ENCODE results near the gene TTLL11. TPM values are rescaled to one million over a fixed set of nuclear protein-coding genes. Genes with fewer than 3 reads are reported as not detected.

Gene TTLL11
- total RNA-seq, 1 donor from 2014 or later = 6.9 TPM

DNA sequence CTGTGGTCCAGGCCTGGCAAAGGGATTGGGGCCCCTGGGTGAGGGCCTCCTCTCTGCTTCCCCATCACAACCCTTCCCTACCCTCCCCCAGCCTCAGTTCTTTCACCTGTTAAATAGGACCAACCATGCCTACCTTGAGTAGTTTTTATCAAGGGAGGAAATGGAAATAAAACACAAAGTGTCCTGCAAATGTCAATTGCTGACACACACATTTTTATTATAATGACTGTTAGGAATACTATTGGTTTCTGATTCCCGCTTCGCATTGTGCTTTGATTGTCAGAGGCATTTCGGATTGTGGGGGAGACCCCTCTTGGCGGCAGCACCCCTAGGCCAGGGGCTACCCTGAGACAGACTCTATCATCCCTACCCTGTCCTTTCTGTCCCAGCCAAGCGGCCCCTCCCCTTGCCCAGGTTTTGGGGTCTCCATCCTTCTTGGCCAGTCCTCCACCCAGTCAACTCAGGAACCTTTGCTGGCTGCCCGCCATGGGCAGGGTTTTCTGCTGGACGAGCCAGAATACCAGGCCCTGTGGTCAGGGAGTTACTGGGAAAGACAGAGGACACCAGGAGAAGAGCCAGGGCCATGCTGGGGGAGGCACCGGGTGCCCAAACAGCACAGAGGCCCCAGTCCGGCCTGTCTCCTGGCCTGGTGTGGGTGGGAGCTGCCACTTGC is 18.4 kb upstream of the TTLL11 start:
- Histone ChIP-seq H4K20me1 (ENCODE audit: insufficient read depth, low read length) (no peaks in the 10 kb centered on the region), H3K4me2 (ENCODE audit: low read length) (no peak overlapping the region), H3K79me2 (ENCODE audit: insufficient read depth, low read length) (no peaks in the 10 kb centered on the region), H3K9ac (ENCODE audit: low read length) (no peak overlapping the region), H3K9me3 (ENCODE audit: insufficient read depth, low read depth, low read length) (no peaks in the 10 kb centered on the region), H3K27ac (ENCODE audit: low read depth, low read length) (no peak overlapping the region), H3K27me3 (ENCODE audit: insufficient read depth, low read length) (peaks cover 13% of the 10 kb centered on the region), H3K4me3 (ENCODE audit: insufficient read depth, low read depth, low read length) (no peak overlapping the region), H2AFZ (ENCODE audit: low read depth, low read length) (no peak overlapping the region), H3K36me3 (ENCODE audit: insufficient read depth, low read length) (no peaks in the 10 kb centered on the region), H3K4me1 (ENCODE audit: insufficient read depth, low read length) (no peaks in the 10 kb centered on the region)
- no peaks in the 10 kb centered on the region for H3K9me3 Mint-ChIP-seq (ENCODE audit: unreplicated experiment)
- H3K4me3 Mint-ChIP-seq (ENCODE audit: unreplicated experiment) = no peak overlapping the region
- DNase-seq (ENCODE audit: low read depth) (no peak), FAIRE-seq (no peak)
- no peak overlapping the region for H3K27ac Mint-ChIP-seq (ENCODE audit: unreplicated experiment)
- H3K4me1 Mint-ChIP-seq (ENCODE audit: low read depth, unreplicated experiment) = peaks cover 10% of the 10 kb centered on the region
- H3K36me3 Mint-ChIP-seq (ENCODE audit: low read depth, unreplicated experiment) = no peaks in the 10 kb centered on the region
- H3K27me3 Mint-ChIP-seq (ENCODE audit: low read depth, unreplicated experiment) = peaks cover 46% of the 10 kb centered on the region
- TF ChIP-seq EZH2 (IDR thresholded peaks at IDR 0.05; ENCODE audit: insufficient read depth, low read length) (no peak), CTCF (IDR thresholded peaks at IDR 0.05; ENCODE audit: insufficient read depth, low read depth, low read length) (no peak)

DNA sequence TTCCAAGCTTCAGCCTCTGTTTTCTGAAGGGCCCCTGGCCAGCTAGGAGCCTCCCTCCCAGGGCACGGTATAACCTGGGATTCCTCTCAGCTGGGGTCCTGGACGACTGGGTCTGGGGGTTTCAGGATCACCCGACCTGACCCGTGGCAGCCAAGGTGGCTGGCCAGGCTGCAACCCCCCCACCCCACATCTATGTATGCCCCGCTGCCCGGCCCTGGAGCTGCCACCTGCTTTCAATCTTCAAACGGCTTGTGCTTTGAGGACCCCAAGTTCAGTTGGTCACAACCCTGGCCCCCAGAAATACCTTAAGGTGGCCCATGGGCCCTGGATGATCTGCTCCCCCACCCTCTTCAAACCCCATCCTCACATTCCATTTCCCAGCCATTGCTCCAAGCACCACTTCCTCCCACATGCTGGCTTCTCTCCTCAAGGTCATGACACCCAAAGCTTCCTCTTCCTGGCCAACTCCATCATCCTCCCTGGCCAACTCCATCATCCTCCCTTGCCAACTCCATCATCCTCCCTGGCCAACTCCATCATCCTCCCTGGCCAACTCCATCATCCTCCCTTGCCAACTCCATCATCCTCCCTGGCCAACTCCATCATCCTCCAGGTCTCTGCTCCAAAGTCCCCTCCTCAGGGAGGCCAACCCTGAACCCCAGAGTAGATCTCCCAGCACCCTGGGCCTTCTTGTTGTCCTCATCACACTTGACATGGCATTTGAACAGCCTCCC is 17.2 kb upstream of the TTLL11 start:
- Histone ChIP-seq H3K4me3 (ENCODE audit: insufficient read depth, low read depth, low read length) (no peak overlapping the region), H3K79me2 (ENCODE audit: insufficient read depth, low read length) (no peaks in the 10 kb centered on the region), H3K27me3 (ENCODE audit: insufficient read depth, low read length) (peaks cover 7% of the 10 kb centered on the region), H4K20me1 (ENCODE audit: insufficient read depth, low read length) (no peaks in the 10 kb centered on the region), H3K4me2 (ENCODE audit: low read length) (no peak overlapping the region), H3K9me3 (ENCODE audit: insufficient read depth, low read depth, low read length) (no peaks in the 10 kb centered on the region), H2AFZ (ENCODE audit: low read depth, low read length) (no peak overlapping the region), H3K4me1 (ENCODE audit: insufficient read depth, low read length) (no peaks in the 10 kb centered on the region), H3K36me3 (ENCODE audit: insufficient read depth, low read length) (no peaks in the 10 kb centered on the region), H3K27ac (ENCODE audit: low read depth, low read length) (no peak overlapping the region), H3K9ac (ENCODE audit: low read length) (no peak overlapping the region)
- H3K4me3 Mint-ChIP-seq (ENCODE audit: unreplicated experiment) = no peak overlapping the region
- DNase-seq (ENCODE audit: low read depth) (no peak), FAIRE-seq (no peak)
- peaks cover 10% of the 10 kb centered on the region for H3K4me1 Mint-ChIP-seq (ENCODE audit: low read depth, unreplicated experiment)
- H3K27me3 Mint-ChIP-seq (ENCODE audit: low read depth, unreplicated experiment) = peaks cover 34% of the 10 kb centered on the region
- TF ChIP-seq CTCF (IDR thresholded peaks at IDR 0.05; ENCODE audit: insufficient read depth, low read depth, low read length) = no peak
- no peak for TF ChIP-seq EZH2 (IDR thresholded peaks at IDR 0.05; ENCODE audit: insufficient read depth, low read length)
- H3K9me3 Mint-ChIP-seq (ENCODE audit: unreplicated experiment) = peaks cover 3% of the 10 kb centered on the region
- H3K36me3 Mint-ChIP-seq (ENCODE audit: low read depth, unreplicated experiment) = no peaks in the 10 kb centered on the region
- no peak overlapping the region for H3K27ac Mint-ChIP-seq (ENCODE audit: unreplicated experiment)
